Measurements from ENCODE around the gene SEMA6B.

- TF ChIP-seq JUND (IDR thresholded peaks at IDR 0.05) (no peak), EP300 (IDR thresholded peaks at IDR 0.05; ENCODE audit: borderline replicate concordance in 1 of 2, low read depth in 1 of 2, low read length in 1 of 2) (no peak), GATA2 (CRISPR knock-in tag; IDR thresholded peaks at IDR 0.05) (no peak), MEF2A (IDR thresholded peaks at IDR 0.05; ENCODE audit: borderline replicate concordance, low read depth) (no peak), CTCF (IDR thresholded peaks at IDR 0.05) (no peak), RFX5 (IDR thresholded peaks at IDR 0.05; ENCODE audit: low read length) (no peak), FOXM1 (IDR thresholded peaks at IDR 0.05; ENCODE audit: low read depth) (no peak), POLR2AphosphoS5 (IDR thresholded peaks at IDR 0.05; ENCODE audit: low read depth, low read length) (no peak), NRF1 (IDR thresholded peaks at IDR 0.05; ENCODE audit: low read depth, low read length) (no peak), PBX3 (IDR thresholded peaks at IDR 0.05) (no peak), FOSL2 (IDR thresholded peaks at IDR 0.05; ENCODE audit: borderline replicate concordance, low read depth) (no peak)
These were observed 27.8 kb downstream of the SEMA6B start for GRCh38 chr19:4531562-4532165.
